ENCODE measurements around the gene RBL1. TPM values are rescaled to one million over a fixed set of nuclear protein-coding genes. Genes with fewer than 3 reads are reported as not detected.

Gene RBL1
- total and polyA plus RNA-seq, 9 donors, result 3.0 to 11.1 (median 7.5) TPM

GRCh38 chr20:36974660-36975059 is 121.1 kb downstream of the RBL1 start:
- H3K27me3 ChIP-seq, result no peaks in the 10 kb centered on the region

GRCh38 chr20:36971103-36971502 is 124.7 kb downstream of the RBL1 start:
- intact Hi-C loops (cut with DNase I), result no loop called here
- no peak for TF ChIP-seq CTCF (IDR thresholded peaks at IDR 0.05)
- Histone ChIP-seq H3K36me3 (no peaks in the 10 kb centered on the region), H3K4me3 (no peak overlapping the region), H3K27me3 (no peaks in the 10 kb centered on the region), H3K4me1 (ENCODE audit: insufficient read depth) (no peaks in the 10 kb centered on the region), H3K27ac (no peak overlapping the region), H3K9me3 (no peaks in the 10 kb centered on the region)
- DNase-seq, result no peak
- 40 to 71% (median 46%) methylated on average over 1 of the region's 1 CpG for WGBS, 3 donors

More at GRCh38 chr20:36974660-36975059, 121.1 kb downstream of the RBL1 start:
- Histone ChIP-seq H3K27ac (no peak overlapping the region), H3K4me1 (ENCODE audit: insufficient read depth) (no peaks in the 10 kb centered on the region), H3K36me3 (no peaks in the 10 kb centered on the region), H3K4me3 (no peak overlapping the region), H3K9me3 (no peaks in the 10 kb centered on the region)
- DNase-seq, result no peak
- no peak for TF ChIP-seq POLR2A (IDR thresholded peaks at IDR 0.05)
- TF ChIP-seq CTCF (IDR thresholded peaks at IDR 0.05), result no peak
- TF ChIP-seq EP300 (IDR thresholded peaks at IDR 0.05), result no peak
- intact Hi-C loops (cut with DNase I), result no loop called here
- WGBS, 3 donors, result 82 to 87% (median 86%) methylated on average over 3 of the region's 3 CpGs

GRCh38 chr20:36969478-36970186 is 126.2 kb downstream of the RBL1 start:
- intact Hi-C loops (cut with DNase I), result no loop called here
- Histone ChIP-seq H3K4me1 (ENCODE audit: insufficient read depth) (no peaks in the 10 kb centered on the region), H3K4me3 (no peak overlapping the region), H3K27ac (no peak overlapping the region), H3K27me3 (no peaks in the 10 kb centered on the region), H3K36me3 (no peaks in the 10 kb centered on the region), H3K9me3 (no peaks in the 10 kb centered on the region)
- no peak for TF ChIP-seq POLR2A (IDR thresholded peaks at IDR 0.05)
- TF ChIP-seq CTCF (IDR thresholded peaks at IDR 0.05), result no peak
- TF ChIP-seq EP300 (IDR thresholded peaks at IDR 0.05), result no peak
- WGBS, 3 donors, result 81 to 86% (median 82%) methylated on average over 10 of the region's 10 CpGs
- DNase-seq, result no peak

- no peaks in the 10 kb centered on the region for H3K36me3 ChIP-seq
- no peaks in the 10 kb centered on the region for H3K4me1 ChIP-seq (ENCODE audit: insufficient read depth)
- no peaks in the 10 kb centered on the region for H3K9me3 ChIP-seq
- H3K4me3 ChIP-seq, result no peak overlapping the region
- no peaks in the 10 kb centered on the region for H3K27me3 ChIP-seq
- WGBS, 3 donors, result 94 to 98% (median 95%) methylated on average over 4 of the region's 4 CpGs
- H3K27ac ChIP-seq, result no peak overlapping the region
- TF ChIP-seq POLR2A (IDR thresholded peaks at IDR 0.05) (no peak), CTCF (IDR thresholded peaks at IDR 0.05) (no peak), EP300 (IDR thresholded peaks at IDR 0.05) (no peak)
- DNase-seq, result no peak
- intact Hi-C loops (cut with DNase I), result no loop called here
Observed at GRCh38 chr20:36969051-36969450, 126.7 kb downstream of the RBL1 start.

Data from ovary (tissue), 9 donors.